Suprapubic skin (tissue), 4 donors: Measurements from ENCODE around the gene PIEZO1.

Experiments used
- EP300 ChIP-seq: sonication (generic); formaldehyde crosslinking; IDR thresholded peaks from one replicate; pipeline ENCODE4 v1.6.1; 2017; ENCODE audit warnings: antibody characterized with exemption
- POLR2A ChIP-seq, 2 donors: fragments of 450-650 bp; IDR thresholded peaks; one replicate each; pipeline ENCODE4 v1.6.1; 2017; ENCODE audit warnings: antibody characterized with exemption in 2 of 2, mild to moderate bottlenecking in 2 of 2, moderate library complexity in 2 of 2
- POLR2AphosphoS5 ChIP-seq, 3 donors: sonication (generic); formaldehyde crosslinking; IDR thresholded peaks; one replicate each; pipeline ENCODE4 v1.6.1; 2017; ENCODE audit warnings: antibody characterized with exemption in 3 of 3
- TF ChIP-seq, protein P1 (sequence below), 2 donors: fragments of 200-600 bp in 1 of 2; fragments of 450-650 bp in 1 of 2; sonication (generic) in 1 of 2; IDR thresholded peaks; one replicate each; pipeline ENCODE4 v1.5.1; 2016 to 2019; ENCODE audit warnings: antibody characterized with exemption in 2 of 2, mild to moderate bottlenecking in 1 of 2, moderate library complexity in 1 of 2

DNA sequence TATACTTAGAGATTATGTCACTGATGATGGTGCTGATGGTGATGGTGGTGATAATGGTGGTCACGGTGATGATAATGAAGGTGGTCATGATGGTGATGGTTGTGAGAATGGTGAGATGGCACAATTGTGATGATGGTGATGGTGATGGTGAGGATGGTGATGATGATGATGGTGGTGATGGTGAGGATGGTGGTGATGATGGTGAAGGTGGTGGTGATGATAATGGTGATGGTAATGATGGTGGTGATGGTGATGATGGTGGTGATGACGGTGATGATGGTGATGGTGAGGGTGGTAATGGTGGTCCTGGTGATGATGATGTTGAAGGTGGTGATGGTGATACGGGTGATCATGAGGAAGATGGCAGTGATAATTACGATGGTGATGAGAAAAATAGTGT lies 13.1 kb upstream of the PIEZO1 start:
- TF ChIP-seq, protein P1, sequence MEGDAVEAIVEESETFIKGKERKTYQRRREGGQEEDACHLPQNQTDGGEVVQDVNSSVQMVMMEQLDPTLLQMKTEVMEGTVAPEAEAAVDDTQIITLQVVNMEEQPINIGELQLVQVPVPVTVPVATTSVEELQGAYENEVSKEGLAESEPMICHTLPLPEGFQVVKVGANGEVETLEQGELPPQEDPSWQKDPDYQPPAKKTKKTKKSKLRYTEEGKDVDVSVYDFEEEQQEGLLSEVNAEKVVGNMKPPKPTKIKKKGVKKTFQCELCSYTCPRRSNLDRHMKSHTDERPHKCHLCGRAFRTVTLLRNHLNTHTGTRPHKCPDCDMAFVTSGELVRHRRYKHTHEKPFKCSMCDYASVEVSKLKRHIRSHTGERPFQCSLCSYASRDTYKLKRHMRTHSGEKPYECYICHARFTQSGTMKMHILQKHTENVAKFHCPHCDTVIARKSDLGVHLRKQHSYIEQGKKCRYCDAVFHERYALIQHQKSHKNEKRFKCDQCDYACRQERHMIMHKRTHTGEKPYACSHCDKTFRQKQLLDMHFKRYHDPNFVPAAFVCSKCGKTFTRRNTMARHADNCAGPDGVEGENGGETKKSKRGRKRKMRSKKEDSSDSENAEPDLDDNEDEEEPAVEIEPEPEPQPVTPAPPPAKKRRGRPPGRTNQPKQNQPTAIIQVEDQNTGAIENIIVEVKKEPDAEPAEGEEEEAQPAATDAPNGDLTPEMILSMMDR (IDR thresholded peaks at IDR 0.05) = no peak
- TF ChIP-seq POLR2AphosphoS5 (IDR thresholded peaks at IDR 0.05) (no peak), POLR2A (IDR thresholded peaks at IDR 0.05) (no peak), EP300 (no peak)
